OCI-LY7 (cell line): ENCODE results near the gene PEX7.

ENCODE experiments used
- CTCF ChIP-seq: fragments of 200-600 bp; sonication (generic); conservative IDR thresholded peaks from 2 replicates; pipeline ENCODE4 v1.5.1; 2014; ENCODE audit warnings: mild to moderate bottlenecking, antibody characterized with exemption, low read length, moderate library complexity, mixed read lengths
- EZH2phosphoT487 ChIP-seq: fragments of 200-600 bp; sonication (generic); IDR thresholded peaks from 2 replicates; pipeline ENCODE4 v1.6.1; 2018; ENCODE audit warnings: low read depth, borderline replicate concordance, mild to moderate bottlenecking, mixed run types, antibody characterized with exemption, low read length, moderate library complexity, mixed read lengths

- TF ChIP-seq CTCF (no peak), EZH2phosphoT487 (no peak)
Measured at GRCh38 chr6:136958168-136958567, 135.8 kb downstream of the PEX7 start.
